Lower leg skin (tissue), 4 donors: ENCODE results near the gene UQCRHL. TPM values are rescaled to one million over a fixed set of nuclear protein-coding genes. Genes with fewer than 3 reads are reported as not detected.
"Not testable (repeated sequence)": the region's sequence is repeated elsewhere in the genome, so short reads cannot be mapped to it uniquely, and the experiment has no call there.

Experiments used
- DNase-seq, 2 donors: peaks; one replicate each; pipeline ENCODE4 v3.0.0-alpha.2; 2019; ENCODE audit warnings: low spot score in 2 of 2
- H3K4me3 ChIP-seq: fragments of 200-600 bp; sonication (generic); 2 replicates; pipeline ENCODE4 v1.5.1; 2017; ENCODE audit warnings: mild to moderate bottlenecking, low read depth; ENCODE audit not compliant: poor library complexity, severe bottlenecking
- CTCF ChIP-seq, 3 donors: fragments of 450-650 bp; IDR thresholded peaks; one replicate each; pipeline ENCODE4 v1.5.1; 2016; ENCODE audit warnings: antibody characterized with exemption in 3 of 3, mild to moderate bottlenecking in 3 of 3, moderate library complexity in 2 of 3
- POLR2A ChIP-seq, 2 donors: fragments of 450-650 bp; IDR thresholded peaks; one replicate each; pipeline ENCODE4 v1.6.1; 2016 to 2017; ENCODE audit warnings: antibody characterized with exemption in 2 of 2, mild to moderate bottlenecking in 1 of 2, moderate library complexity in 1 of 2
- WGBS, 2 donors: methylation state at CpG; one replicate each; pipeline ENCODE4 v1.1.5; 2018; 5-methylcytosine and 5-hydroxymethylcytosine counted together
- intact Hi-C: fragments of 100-400 bp; cut with DNase I; formaldehyde crosslinking; loops from one replicate; pipeline ENCODE4 v1.15.0; 2023; ENCODE audit warnings: low total_unique reads
- total RNA-seq, 4 donors: library from RNA; depleted of rRNA; stranded (reverse); fragments of >200 nt; gene quantifications; one replicate each; pipeline ENCODE4 v1.1.0, GENCODE V29; 2016

The UQCRHL gene
- 1 to 10 TPM in 2 of 4 donors, under 1 TPM in 2; 0.62 to 1.4 (median 0.94) TPM for total RNA-seq

- H3K4me3 ChIP-seq, intact Hi-C loops, DNase-seq: not testable (repeated sequence)
- 91% methylated on average over 11 of the region's 11 CpGs for WGBS, 2 donors
Observed at GRCh38 chr1:15807549-15807948, at the start of gene UQCRHL. Gene UQCRHL, minus strand, starts transcription at chr1:15807649. Its CDS starts 0 bp downstream, at chr1:15807649.

GRCh38 chr1:15856888-15857287, 49.4 kb upstream of the UQCRHL start:
- DNase-seq, result no peak
- TF ChIP-seq CTCF (IDR thresholded peaks at IDR 0.05), result no peak
- no peak for TF ChIP-seq POLR2A (IDR thresholded peaks at IDR 0.05)
- intact Hi-C loops, result no loop called here
- 92% methylated on average over 5 of the region's 5 CpGs for WGBS, 2 donors
- H3K4me3 ChIP-seq, result no peak overlapping the region

- no peak overlapping the region for H3K4me3 ChIP-seq
- no peak for TF ChIP-seq CTCF (IDR thresholded peaks at IDR 0.05)
- 73 to 80% methylated on average over 3 of the region's 3 CpGs for WGBS, 2 donors
- intact Hi-C loops, result no loop called here
- DNase-seq, result no peak
Observed at GRCh38 chr1:15852828-15853302, 45.4 kb upstream of the UQCRHL start.

- TF ChIP-seq POLR2A (IDR thresholded peaks at IDR 0.05) (no peak), CTCF (IDR thresholded peaks at IDR 0.05) (no peak)
- intact Hi-C loops, result no loop called here
- DNase-seq, result no peak
- no peak overlapping the region for H3K4me3 ChIP-seq
- 46 to 66% methylated on average over 6 of the region's 6 CpGs for WGBS, 2 donors
Observed at GRCh38 chr1:15852036-15852827, 44.8 kb upstream of the UQCRHL start.

GRCh38 chr1:15851210-15852035, 44.0 kb upstream of the UQCRHL start:
- intact Hi-C loops, result no loop called here
- TF ChIP-seq POLR2A (IDR thresholded peaks at IDR 0.05), result no peak
- no peak for TF ChIP-seq CTCF (IDR thresholded peaks at IDR 0.05)
- H3K4me3 ChIP-seq, result no peak overlapping the region
- no peak for DNase-seq
- WGBS, 2 donors, result 65 to 67% methylated on average over 16 of the region's 16 CpGs

GRCh38 chr1:15850471-15851001, 43.1 kb upstream of the UQCRHL start:
- TF ChIP-seq POLR2A (IDR thresholded peaks at IDR 0.05) (no peak), CTCF (IDR thresholded peaks at IDR 0.05) (no peak)
- no peak for DNase-seq
- WGBS, 2 donors, result 11 to 18% methylated on average over 2 of the region's 2 CpGs
- H3K4me3 ChIP-seq, result no peak overlapping the region
- intact Hi-C loops, result no loop called here
